ENCODE data around the gene GSTP1.
"Not testable (repeated sequence)": the region's sequence is repeated elsewhere in the genome, so short reads cannot be mapped to it uniquely, and the experiment has no call there.

GSTP1 gene

DNA sequence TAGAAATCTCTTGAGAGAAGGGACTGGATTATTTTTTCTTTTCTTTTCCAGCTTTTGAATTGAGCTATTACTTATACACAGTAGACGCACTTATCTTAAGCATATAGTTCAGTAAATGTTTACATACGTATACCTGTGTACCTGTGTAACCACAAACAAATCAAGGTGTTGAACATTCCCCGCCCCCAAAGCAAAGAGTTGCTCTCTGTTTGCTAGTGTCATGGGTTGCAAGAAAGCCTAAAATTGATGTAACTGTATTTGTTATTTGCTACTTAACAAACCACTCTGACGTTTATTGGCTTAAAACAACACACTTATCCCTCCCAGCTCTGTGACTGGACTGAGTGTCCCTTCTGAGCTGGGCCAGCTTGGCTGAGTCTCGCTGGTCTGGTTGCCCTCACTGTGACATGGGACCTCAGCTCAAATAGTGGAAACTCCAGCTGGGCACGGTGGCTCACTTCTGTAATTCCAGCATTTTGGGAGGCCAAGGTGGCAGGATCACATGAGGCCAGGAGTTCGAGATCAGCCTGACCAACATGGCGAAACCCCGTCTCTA, 35.0 kb upstream of the GSTP1 start:
- H3K27ac ChIP-seq (ENCODE audit: low read depth, low read length), result no peak overlapping the region
- no peaks in the 10 kb centered on the region for H3F3A ChIP-seq (ENCODE audit: control insufficient read depth, insufficient read depth)

GRCh38 chr11:67551127-67551526, 32.5 kb upstream of the GSTP1 start:
- H3K27me3 ChIP-seq (ENCODE audit: control insufficient read depth, low read length), result peaks cover 10% of the 10 kb centered on the region; the same call in 1 of the 2 replicates
- no peaks in the 10 kb centered on the region for H3K4me1 ChIP-seq (ENCODE audit: control insufficient read depth, low read length)
- no peak for TF ChIP-seq EZH2phosphoT487 (IDR thresholded peaks at IDR 0.05; ENCODE audit: borderline replicate concordance, low read length)
- TF ChIP-seq, protein P1, sequence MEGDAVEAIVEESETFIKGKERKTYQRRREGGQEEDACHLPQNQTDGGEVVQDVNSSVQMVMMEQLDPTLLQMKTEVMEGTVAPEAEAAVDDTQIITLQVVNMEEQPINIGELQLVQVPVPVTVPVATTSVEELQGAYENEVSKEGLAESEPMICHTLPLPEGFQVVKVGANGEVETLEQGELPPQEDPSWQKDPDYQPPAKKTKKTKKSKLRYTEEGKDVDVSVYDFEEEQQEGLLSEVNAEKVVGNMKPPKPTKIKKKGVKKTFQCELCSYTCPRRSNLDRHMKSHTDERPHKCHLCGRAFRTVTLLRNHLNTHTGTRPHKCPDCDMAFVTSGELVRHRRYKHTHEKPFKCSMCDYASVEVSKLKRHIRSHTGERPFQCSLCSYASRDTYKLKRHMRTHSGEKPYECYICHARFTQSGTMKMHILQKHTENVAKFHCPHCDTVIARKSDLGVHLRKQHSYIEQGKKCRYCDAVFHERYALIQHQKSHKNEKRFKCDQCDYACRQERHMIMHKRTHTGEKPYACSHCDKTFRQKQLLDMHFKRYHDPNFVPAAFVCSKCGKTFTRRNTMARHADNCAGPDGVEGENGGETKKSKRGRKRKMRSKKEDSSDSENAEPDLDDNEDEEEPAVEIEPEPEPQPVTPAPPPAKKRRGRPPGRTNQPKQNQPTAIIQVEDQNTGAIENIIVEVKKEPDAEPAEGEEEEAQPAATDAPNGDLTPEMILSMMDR (IDR thresholded peaks at IDR 0.05; ENCODE audit: low read depth, low read length, poor library complexity, severe bottlenecking), result no peak
- no peaks in the 10 kb centered on the region for H3F3A ChIP-seq (ENCODE audit: control insufficient read depth, insufficient read depth)
- H3K4me2 ChIP-seq (ENCODE audit: low read length), result no peak overlapping the region
- H3K4me3 ChIP-seq (ENCODE audit: low read length), result no peak overlapping the region
- H3K9me3 ChIP-seq (ENCODE audit: control insufficient read depth, insufficient read depth, low read length), result peaks cover 22% of the 10 kb centered on the region
- no peaks in the 10 kb centered on the region for H3K79me2 ChIP-seq (ENCODE audit: control insufficient read depth, low read length)
- no peaks in the 10 kb centered on the region for H3K36me3 ChIP-seq (ENCODE audit: control insufficient read depth, low read length)
- H4K20me1 ChIP-seq (ENCODE audit: control insufficient read depth, insufficient read depth, low read depth, low read length), result no peaks in the 10 kb centered on the region
- H3K27ac ChIP-seq (ENCODE audit: low read depth, low read length), result no peak overlapping the region
- H3K9me2 ChIP-seq (replicated peaks; ENCODE audit: control insufficient read depth, low read length), result no peaks in the 10 kb centered on the region

More for the DNA sequence above, 35.0 kb upstream of the GSTP1 start:
- Histone ChIP-seq H3K9me2 (replicated peaks; ENCODE audit: control insufficient read depth, low read length) (no peaks in the 10 kb centered on the region), H3K4me2 (ENCODE audit: low read length) (no peak overlapping the region), H3K27me3 (ENCODE audit: control insufficient read depth, low read length) (peaks cover 13% of the 10 kb centered on the region; the same call in 1 of the 2 replicates), H3K4me3 (ENCODE audit: low read length) (no peak overlapping the region), H3K79me2 (ENCODE audit: control insufficient read depth, low read length) (no peaks in the 10 kb centered on the region), H3K9me3 (ENCODE audit: control insufficient read depth, insufficient read depth, low read length) (peaks cover 22% of the 10 kb centered on the region), H3K4me1 (ENCODE audit: control insufficient read depth, low read length) (no peaks in the 10 kb centered on the region), H3K36me3 (ENCODE audit: control insufficient read depth, low read length) (no peaks in the 10 kb centered on the region), H4K20me1 (ENCODE audit: control insufficient read depth, insufficient read depth, low read depth, low read length) (no peaks in the 10 kb centered on the region)
- TF ChIP-seq, protein P1 (IDR thresholded peaks at IDR 0.05; ENCODE audit: low read depth, low read length, poor library complexity, severe bottlenecking), result no peak
- TF ChIP-seq EZH2phosphoT487 (IDR thresholded peaks at IDR 0.05; ENCODE audit: borderline replicate concordance, low read length), result no peak

GRCh38 chr11:67551697-67552096, 31.9 kb upstream of the GSTP1 start:
- H3K27ac ChIP-seq (ENCODE audit: low read depth, low read length); H3K9me2 ChIP-seq (replicated peaks; ENCODE audit: control insufficient read depth, low read length); H4K20me1 ChIP-seq (ENCODE audit: control insufficient read depth, insufficient read depth, low read depth, low read length); H3F3A ChIP-seq (ENCODE audit: control insufficient read depth, insufficient read depth); H3K27me3 ChIP-seq (ENCODE audit: control insufficient read depth, low read length); H3K79me2 ChIP-seq (ENCODE audit: control insufficient read depth, low read length); H3K36me3 ChIP-seq (ENCODE audit: control insufficient read depth, low read length); H3K4me3 ChIP-seq (ENCODE audit: low read length); H3K4me1 ChIP-seq (ENCODE audit: control insufficient read depth, low read length); H3K4me2 ChIP-seq (ENCODE audit: low read length): not testable (repeated sequence)
- peaks cover 22% of the 10 kb centered on the region for H3K9me3 ChIP-seq (ENCODE audit: control insufficient read depth, insufficient read depth, low read length)

GRCh38 chr11:67556244-67556643, 27.4 kb upstream of the GSTP1 start:
- no peak overlapping the region for H3K4me3 ChIP-seq (ENCODE audit: low read length)
- H3K9me3 ChIP-seq (ENCODE audit: control insufficient read depth, insufficient read depth, low read length), result peaks cover 12% of the 10 kb centered on the region
- no peaks in the 10 kb centered on the region for H3K36me3 ChIP-seq (ENCODE audit: control insufficient read depth, low read length)
- H3K27ac ChIP-seq (ENCODE audit: low read depth, low read length), result no peak overlapping the region
- no peaks in the 10 kb centered on the region for H3K79me2 ChIP-seq (ENCODE audit: control insufficient read depth, low read length)
- no peaks in the 10 kb centered on the region for H3K27me3 ChIP-seq (ENCODE audit: control insufficient read depth, low read length)
- TF ChIP-seq, protein P1 (IDR thresholded peaks at IDR 0.05; ENCODE audit: low read depth, low read length, poor library complexity, severe bottlenecking), result no peak
- peaks cover 16% of the 10 kb centered on the region for H3K4me1 ChIP-seq (ENCODE audit: control insufficient read depth, low read length)
- H4K20me1 ChIP-seq (ENCODE audit: control insufficient read depth, insufficient read depth, low read depth, low read length), result no peaks in the 10 kb centered on the region
- no peaks in the 10 kb centered on the region for H3K9me2 ChIP-seq (replicated peaks; ENCODE audit: control insufficient read depth, low read length)
- H3K4me2 ChIP-seq (ENCODE audit: low read length), result no peak overlapping the region
- no peaks in the 10 kb centered on the region for H3F3A ChIP-seq (ENCODE audit: control insufficient read depth, insufficient read depth)
